HL-60 (cell line): Measurements from ENCODE around the gene ENTR1.
A peak's percentile ranks its signal among the peaks of the same experiment; 100 is the strongest.

Experiments used
- POLR2AphosphoS5 ChIP-seq: IDR thresholded peaks from 2 replicates; pipeline ENCODE4 v1.6.1; 2012; ENCODE audit warnings: low read depth
- TF ChIP-seq, protein P1 (sequence below): IDR thresholded peaks from one replicate; pipeline ENCODE4 v1.5.1; 2011; ENCODE audit warnings: low read length, control low read depth, inconsistent platforms; ENCODE audit not compliant: insufficient read depth
- TF ChIP-seq, protein P2 (sequence below): IDR thresholded peaks from 2 replicates; pipeline ENCODE4 v1.6.1; 2012; ENCODE audit warnings: low read depth; ENCODE audit not compliant: insufficient replicate concordance

DNA sequence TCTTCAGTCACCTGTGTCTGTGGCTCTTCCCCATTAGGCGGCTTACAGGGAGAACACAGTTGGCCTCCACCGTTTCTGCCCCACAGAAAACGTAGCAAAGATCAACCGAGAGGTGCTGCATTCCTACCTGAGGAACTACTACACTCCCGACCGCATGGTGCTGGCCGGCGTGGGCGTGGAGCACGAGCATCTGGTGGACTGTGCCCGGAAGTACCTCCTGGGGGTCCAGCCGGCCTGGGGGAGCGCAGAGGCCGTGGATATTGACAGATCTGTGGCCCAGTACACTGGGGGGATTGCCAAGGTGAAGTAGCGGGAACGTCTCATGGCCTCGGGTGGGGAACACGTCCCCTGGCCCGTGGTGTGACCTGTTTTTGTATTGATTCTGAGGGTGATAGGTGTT, 6.5 kb upstream of the ENTR1 start:
- TF ChIP-seq, protein P1, sequence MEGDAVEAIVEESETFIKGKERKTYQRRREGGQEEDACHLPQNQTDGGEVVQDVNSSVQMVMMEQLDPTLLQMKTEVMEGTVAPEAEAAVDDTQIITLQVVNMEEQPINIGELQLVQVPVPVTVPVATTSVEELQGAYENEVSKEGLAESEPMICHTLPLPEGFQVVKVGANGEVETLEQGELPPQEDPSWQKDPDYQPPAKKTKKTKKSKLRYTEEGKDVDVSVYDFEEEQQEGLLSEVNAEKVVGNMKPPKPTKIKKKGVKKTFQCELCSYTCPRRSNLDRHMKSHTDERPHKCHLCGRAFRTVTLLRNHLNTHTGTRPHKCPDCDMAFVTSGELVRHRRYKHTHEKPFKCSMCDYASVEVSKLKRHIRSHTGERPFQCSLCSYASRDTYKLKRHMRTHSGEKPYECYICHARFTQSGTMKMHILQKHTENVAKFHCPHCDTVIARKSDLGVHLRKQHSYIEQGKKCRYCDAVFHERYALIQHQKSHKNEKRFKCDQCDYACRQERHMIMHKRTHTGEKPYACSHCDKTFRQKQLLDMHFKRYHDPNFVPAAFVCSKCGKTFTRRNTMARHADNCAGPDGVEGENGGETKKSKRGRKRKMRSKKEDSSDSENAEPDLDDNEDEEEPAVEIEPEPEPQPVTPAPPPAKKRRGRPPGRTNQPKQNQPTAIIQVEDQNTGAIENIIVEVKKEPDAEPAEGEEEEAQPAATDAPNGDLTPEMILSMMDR, result no peak
- TF ChIP-seq POLR2AphosphoS5, result 0 out of 2 replicates have a peak, but pooled peaks have one; percentile 23
- TF ChIP-seq, protein P2, sequence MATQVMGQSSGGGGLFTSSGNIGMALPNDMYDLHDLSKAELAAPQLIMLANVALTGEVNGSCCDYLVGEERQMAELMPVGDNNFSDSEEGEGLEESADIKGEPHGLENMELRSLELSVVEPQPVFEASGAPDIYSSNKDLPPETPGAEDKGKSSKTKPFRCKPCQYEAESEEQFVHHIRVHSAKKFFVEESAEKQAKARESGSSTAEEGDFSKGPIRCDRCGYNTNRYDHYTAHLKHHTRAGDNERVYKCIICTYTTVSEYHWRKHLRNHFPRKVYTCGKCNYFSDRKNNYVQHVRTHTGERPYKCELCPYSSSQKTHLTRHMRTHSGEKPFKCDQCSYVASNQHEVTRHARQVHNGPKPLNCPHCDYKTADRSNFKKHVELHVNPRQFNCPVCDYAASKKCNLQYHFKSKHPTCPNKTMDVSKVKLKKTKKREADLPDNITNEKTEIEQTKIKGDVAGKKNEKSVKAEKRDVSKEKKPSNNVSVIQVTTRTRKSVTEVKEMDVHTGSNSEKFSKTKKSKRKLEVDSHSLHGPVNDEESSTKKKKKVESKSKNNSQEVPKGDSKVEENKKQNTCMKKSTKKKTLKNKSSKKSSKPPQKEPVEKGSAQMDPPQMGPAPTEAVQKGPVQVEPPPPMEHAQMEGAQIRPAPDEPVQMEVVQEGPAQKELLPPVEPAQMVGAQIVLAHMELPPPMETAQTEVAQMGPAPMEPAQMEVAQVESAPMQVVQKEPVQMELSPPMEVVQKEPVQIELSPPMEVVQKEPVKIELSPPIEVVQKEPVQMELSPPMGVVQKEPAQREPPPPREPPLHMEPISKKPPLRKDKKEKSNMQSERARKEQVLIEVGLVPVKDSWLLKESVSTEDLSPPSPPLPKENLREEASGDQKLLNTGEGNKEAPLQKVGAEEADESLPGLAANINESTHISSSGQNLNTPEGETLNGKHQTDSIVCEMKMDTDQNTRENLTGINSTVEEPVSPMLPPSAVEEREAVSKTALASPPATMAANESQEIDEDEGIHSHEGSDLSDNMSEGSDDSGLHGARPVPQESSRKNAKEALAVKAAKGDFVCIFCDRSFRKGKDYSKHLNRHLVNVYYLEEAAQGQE, result no peak
